GM13976 (cell line): Measurements from ENCODE around the gene TAPBP.

ENCODE experiments used
- DNase-seq: peaks from one replicate; pipeline ENCODE4 v3.0.0; 2012; ENCODE audit warnings: low spot score
- in situ Hi-C: fragments of 300-500 bp; cut with MboI; formaldehyde crosslinking; loops from one replicate; pipeline ENCODE4 v1.12.0; 2022; ENCODE audit warnings: low sequenced_read_pairs, mixed read lengths, inconsistent platforms; ENCODE audit not compliant: unreplicated experiment
- TF ChIP-seq, protein P1 (sequence below): IDR thresholded peaks from 2 replicates; pipeline ENCODE4 v1.5.1; 2012; ENCODE audit warnings: borderline replicate concordance, mild to moderate bottlenecking; ENCODE audit not compliant: insufficient read depth; ENCODE audit errors: extremely low read depth, missing control alignments, control extremely low read depth

TAPBP gene

GRCh38 chr6:33319939-33320314 is 6.0 kb upstream of the TAPBP start:
- no peak for DNase-seq
- TF ChIP-seq, protein P1, sequence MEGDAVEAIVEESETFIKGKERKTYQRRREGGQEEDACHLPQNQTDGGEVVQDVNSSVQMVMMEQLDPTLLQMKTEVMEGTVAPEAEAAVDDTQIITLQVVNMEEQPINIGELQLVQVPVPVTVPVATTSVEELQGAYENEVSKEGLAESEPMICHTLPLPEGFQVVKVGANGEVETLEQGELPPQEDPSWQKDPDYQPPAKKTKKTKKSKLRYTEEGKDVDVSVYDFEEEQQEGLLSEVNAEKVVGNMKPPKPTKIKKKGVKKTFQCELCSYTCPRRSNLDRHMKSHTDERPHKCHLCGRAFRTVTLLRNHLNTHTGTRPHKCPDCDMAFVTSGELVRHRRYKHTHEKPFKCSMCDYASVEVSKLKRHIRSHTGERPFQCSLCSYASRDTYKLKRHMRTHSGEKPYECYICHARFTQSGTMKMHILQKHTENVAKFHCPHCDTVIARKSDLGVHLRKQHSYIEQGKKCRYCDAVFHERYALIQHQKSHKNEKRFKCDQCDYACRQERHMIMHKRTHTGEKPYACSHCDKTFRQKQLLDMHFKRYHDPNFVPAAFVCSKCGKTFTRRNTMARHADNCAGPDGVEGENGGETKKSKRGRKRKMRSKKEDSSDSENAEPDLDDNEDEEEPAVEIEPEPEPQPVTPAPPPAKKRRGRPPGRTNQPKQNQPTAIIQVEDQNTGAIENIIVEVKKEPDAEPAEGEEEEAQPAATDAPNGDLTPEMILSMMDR = no peak
- in situ Hi-C loops = no loop called here

- in situ Hi-C loops = no loop called here
- no peak for DNase-seq
- TF ChIP-seq, protein P1 = no peak
These were observed 4.7 kb upstream of the TAPBP start for GRCh38 chr6:33318426-33319073.

GRCh38 chr6:33317669-33318425 is 4.0 kb upstream of the TAPBP start, which contains the start of gene ZBTB22:
ZBTB22 (minus strand) TSS chr6:33317744; CDS start chr6:33316916, 828 bp downstream.
- peak; percentile 90 for DNase-seq
- TF ChIP-seq, protein P1 = no peak
- in situ Hi-C loops = no loop called here

DNA sequence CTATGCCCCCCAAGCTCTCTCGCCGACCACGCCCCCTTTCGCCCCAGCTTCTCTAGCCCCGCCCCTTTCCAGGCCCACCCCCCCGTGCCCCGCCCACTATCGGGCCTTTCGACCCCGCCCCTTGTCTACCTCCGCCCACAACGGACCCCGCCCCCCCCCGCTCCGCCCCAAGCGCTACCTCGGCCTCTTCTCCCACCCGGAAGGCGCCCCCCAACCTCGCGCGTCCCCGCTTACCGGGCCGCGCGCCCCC is 3.5 kb upstream of the TAPBP start:
- TF ChIP-seq, protein P1 = no peak
- no peak for DNase-seq
- in situ Hi-C loops = no loop called here

DNA sequence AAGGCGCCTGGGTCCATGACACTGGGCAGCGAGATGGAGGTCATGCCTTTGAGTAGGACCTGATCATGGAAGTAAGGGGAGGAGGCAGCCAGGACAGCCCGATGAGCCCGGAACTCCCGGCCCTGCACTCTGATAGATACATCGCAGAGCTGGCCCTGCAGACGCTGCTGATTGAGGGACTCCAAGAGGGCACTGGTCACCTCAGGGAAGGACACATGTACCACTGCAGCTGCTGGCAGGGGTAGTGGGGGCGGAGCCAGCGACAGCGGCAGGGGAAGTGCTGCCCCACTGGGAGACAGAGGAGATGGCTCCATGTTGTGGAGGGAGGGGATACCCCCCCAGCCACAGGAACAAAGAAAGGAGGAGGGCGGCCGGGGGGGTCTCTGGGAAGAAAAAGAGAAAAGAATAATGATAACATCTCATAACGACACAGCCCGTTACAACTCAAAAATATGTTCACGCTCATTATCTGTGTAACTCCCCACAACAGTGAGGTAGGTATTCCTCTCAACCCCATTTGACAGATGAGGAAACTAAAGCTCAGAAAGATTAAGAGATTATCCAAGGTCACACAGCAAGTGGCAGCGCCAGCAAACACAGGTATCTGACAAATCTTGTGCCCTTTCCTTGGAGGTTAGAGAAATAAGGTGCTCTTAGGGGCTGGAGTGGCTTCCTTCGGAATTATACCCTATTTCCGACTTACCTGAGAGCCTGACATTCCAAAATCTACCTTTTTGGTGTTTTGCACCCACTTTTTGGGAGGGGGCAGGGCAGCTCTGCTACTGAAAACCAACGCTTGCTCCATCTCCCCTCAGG is 2.9 kb upstream of the TAPBP start:
- no peak for DNase-seq
- TF ChIP-seq, protein P1 = no peak
- in situ Hi-C loops = no loop called here

DNA sequence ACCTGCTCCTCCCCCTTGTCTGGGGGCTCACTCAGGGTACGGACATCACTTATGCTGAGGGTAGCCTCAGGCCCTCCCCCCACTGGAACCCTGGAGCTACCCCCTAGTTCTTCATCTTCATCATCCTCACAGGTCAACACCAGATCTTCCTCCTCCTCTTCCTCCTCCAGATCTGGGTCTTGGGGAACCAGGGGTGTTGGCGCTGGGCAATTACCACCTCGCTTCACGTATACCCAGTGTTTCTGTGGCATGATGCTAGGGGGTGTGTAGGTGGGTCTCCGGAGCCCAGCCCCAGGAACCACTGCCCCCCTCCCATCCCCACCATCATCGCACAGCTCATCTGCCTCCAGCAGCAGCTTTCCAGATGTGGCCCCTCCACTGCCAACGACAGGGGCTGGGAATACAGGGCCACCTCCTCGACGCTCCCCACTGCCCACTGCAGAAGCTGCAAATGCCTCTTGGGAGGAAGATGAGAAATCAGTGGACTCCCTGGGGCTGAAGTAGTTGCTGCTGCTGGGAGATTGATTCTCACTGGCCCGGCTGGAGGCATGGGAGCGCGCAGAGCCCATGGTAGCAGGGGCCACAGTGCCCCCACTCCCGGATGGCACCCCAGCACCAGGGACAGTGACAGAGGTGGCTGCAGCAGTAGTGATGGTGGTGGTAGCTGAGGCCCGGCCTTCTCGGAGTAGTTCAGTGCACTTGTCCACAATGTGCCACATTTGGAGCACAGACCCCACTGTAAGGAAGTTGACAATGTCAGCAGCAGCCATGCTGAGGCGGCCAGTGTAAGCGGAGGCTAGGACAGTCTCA is 2.1 kb upstream of the TAPBP start:
- no peak for DNase-seq
- TF ChIP-seq, protein P1 = no peak
- in situ Hi-C loops = no loop called here
